Measurements from ENCODE around the gene TRIOBP.

GRCh38 chr22:37802310-37803194 is 105.7 kb downstream of the TRIOBP start:
- TF ChIP-seq CTCF (IDR thresholded peaks at IDR 0.05; ENCODE audit: insufficient read depth, low read depth, low read length): no peak
- no peak for TF ChIP-seq EZH2 (IDR thresholded peaks at IDR 0.05; ENCODE audit: insufficient read depth, low read length)

Measured in astrocyte (in vitro differentiated cells and primary cell).